Colon (tissue), 2 donors: Measurements from ENCODE around the gene SDK2.

Experiments used
- FAIRE-seq: peaks from 2 replicates; lab custom pipeline; 2012; peaks lifted over from hg19 to GRCh38; lab: Jason Lieb, UNC
- donor health status: control.
- donor health status: control.

Gene SDK2

DNA sequence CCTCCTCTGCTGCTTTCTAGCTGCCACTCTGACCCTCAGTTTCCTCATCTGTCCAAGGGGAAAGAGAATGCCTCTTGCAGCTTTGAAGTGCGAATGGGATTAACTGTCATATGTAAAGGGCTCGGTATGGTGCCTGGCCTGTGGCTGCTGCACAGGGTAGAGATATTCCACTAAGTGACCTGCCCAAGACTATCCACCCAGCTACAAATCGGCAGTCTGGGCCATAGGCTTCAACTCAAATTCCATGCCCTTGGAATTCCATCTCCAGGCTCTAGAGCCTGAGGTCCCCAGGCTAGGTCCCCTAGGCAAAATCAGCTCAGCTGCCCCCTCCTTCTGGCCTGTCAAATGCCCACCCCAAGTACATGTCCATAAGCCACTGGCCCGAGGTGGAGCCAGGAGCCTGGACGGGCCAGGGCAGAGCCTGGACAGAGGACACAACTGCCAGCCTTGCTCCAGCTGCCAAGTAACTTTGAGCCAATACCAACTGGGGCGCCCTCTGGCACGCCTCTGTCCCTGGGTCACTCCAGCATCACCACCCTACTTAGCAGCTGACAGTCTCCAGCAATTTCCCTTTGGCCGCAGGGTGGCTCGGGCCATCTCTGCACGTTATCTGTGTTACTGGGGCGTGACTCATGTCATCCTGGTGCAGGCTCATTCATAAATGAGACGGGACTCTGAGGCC is 57.2 kb downstream of the SDK2 start:
- no peak for FAIRE-seq

- no peak for FAIRE-seq
These were observed 57.9 kb downstream of the SDK2 start for GRCh38 chr17:73586275-73586832.

GRCh38 chr17:73585583-73585982 is 58.7 kb downstream of the SDK2 start:
- no peak for FAIRE-seq

DNA sequence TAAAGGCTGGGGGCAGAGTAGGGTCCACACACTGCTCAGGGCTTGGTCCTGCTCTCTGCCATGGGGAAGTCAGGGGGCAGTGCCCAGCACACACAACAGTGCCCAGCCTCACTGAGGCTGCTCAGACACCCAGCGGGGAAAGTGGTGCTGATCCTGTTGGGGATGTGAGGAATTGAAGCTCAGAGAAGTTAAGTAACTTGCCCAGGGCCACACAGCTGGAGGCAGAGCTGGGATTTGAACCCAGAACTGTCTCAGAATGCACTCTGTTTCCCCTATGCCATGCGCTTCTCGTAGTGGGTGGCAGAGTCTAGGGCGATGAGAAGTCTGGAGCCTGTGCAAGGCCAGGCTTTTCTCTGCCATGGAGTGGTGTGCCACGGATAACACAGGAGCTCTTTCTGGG is 59.3 kb downstream of the SDK2 start:
- no peak for FAIRE-seq

- no peak for FAIRE-seq
These were observed 60.2 kb downstream of the SDK2 start for GRCh38 chr17:73584049-73584448.

- FAIRE-seq, result no peak
These were observed 61.4 kb downstream of the SDK2 start for GRCh38 chr17:73582821-73583220.

DNA sequence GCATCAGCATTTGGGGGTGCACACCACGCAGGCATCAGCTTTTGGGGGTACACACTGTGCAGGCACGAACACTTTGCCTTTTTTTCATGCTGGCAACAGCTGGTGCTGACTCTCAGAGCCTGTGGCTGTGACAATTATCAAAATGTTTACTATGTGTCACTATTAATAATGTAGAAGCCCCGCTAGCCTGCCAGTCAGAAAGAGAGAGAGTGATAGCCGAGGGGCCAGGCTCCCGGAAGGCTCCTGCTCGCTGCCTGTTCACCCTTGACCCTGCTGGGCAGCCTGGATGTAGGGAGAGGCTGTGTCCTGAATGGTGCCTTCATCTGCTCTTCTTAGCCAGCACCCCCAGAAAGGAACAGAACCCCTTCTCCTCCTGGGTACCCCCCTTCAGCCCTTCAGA is 61.9 kb downstream of the SDK2 start:
- no peak for FAIRE-seq

DNA sequence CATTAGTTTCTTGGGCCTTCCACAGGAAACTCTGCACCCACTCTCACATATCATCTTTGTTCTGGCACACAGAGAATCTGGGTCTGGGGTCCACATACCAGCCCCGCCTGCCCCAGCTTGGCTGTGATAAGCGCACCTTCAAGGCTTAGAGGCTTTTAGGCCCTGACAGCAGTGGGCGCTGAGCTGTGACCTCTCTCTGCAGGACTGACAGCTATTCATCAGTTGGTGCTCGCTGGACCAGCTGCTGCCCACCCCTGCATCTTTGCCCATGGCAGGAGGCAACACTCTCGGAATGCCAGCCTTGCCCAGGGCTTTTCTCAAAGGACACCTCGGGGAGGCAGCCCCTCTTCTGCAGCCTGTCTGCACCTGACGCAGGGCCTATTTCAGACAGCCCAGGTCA is 62.9 kb downstream of the SDK2 start:
- no peak for FAIRE-seq

DNA sequence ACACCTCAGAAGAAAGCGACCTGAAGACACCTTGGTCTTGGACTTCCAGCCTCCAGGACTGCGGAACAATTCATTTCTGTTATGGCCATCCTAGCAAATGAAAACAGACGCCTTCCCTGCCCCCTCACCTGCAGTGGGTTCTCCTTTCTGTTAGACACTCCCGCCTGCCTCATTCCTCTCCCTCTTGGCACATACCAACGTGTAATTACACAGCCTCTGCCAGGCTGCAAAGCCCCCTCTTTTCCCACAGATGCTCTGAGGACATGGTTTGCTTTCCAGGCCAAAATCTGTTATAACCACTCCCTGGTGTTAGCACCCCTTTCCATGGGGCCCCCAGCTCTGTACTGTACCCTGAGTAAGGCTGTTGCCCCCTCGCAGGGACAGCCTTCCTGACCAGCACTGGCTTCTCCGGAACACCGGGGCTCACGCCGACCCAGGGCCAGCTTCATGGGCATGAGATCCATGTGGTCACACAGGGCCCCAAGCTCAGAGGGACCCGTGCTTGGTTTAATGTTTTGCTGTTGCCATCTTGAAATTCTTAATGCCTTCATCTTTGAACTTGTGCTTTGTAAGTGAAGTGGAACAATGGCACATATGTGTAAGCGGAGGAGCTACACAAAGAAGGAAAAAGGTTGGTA is 64.1 kb downstream of the SDK2 start:
- FAIRE-seq, result no peak

DNA sequence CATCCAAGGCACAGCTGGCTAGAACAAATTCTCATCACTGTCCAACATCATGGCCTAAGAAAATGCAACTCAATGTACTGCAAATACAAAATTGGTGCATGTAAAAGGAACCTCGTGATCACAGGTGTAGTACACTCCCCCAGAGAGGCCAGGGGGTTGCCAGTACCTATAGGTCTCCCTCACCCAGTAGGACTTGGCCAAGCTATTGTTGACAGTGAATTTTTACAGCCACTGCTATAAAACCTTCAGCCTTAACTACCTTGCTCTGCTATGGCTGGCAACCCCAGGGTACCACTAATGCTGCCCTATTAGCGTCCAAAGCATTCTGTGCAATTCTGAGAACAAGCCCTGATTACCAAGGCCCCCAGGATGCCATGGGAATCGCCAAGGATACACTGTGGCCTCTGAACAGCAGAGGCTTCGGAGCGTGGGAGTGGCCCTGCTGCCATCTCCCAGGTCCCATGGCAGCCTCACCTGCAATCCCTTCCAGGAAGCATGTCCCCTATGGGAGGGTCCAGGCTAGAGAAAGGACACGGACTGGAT is 67.6 kb downstream of the SDK2 start:
- no peak for FAIRE-seq

DNA sequence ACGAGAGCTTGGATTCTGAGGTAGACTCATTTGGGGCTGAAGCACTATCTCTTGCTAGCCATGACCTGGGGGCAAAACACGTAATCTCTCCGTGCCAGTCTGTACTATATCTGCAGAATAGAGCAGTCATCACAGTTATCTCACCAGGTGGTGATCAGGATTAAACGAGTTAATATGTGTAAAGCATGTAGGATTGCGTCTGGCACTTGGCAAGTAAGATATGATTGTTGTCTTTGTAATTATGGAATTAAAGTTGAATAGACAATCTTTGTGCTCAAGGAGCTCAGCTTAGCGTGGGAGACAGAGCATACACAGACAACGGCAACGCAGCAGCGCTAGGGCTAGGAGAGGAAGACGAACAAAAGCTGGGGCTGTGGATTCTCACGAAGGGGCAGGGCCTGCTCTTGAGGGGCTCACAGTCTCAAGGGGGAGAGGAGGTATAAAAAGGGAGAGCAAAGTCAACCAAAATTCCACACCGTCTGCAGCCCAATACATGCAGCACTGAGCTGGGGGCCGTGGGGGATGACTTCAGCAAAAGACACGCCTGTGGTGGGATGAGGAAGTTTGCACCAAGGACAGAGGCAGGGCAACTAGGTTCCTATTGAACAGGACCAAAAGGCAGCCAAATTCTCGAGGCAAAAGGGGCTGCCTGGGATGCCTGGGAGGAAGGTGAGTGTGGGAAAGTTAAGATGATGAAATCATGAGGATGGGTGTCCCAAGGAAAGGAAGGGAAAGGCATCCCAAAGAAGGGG is 68.6 kb downstream of the SDK2 start:
- FAIRE-seq, result no peak

- FAIRE-seq, result no peak
These were observed 72.6 kb downstream of the SDK2 start for GRCh38 chr17:73571511-73572130.

GRCh38 chr17:73569762-73570319 is 74.4 kb downstream of the SDK2 start:
- no peak for FAIRE-seq

- no peak for FAIRE-seq
These were observed 75.3 kb downstream of the SDK2 start for GRCh38 chr17:73568934-73569333.

DNA sequence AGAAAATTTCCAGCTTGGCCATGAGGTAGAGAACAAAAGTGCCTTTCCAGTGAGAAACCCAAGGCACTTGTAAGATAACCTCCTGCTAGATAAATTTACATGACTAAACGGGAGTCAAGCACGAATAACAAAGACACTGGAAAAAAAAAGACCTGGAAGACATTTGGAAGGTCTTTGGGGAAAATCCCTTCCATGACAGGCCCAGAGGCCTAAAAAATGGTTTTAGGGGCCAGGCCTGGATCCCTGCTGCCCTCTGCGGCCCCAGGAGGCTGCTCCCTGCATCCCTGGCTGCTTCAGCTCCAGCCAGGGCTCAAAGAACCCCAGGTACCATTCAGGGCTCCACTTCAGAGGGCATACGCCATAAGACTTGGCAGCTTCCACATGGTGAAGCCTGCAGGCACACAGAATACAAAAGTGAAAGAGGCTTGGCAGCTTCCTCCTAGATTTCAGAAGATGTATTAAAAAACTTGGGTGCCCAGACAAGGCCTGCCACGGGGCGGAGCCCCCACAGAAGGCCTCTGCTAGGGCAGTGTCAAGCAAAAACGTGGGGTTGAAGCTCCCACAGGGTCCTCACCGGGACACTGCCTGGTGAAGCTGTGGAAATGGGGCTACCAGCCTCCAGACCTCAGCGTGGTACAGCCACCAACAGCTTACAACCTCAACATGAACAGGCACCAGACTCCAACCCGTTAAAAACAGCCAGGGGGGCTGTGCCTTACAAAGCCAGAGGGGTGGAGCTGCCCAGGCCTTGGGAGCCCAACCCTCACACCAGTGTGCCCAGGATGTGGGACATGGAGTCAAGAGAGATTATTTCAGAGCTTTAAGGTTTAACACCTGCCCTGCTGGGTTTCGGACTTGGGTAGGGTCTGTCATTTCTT is 77.1 kb downstream of the SDK2 start:
- FAIRE-seq, result no peak

DNA sequence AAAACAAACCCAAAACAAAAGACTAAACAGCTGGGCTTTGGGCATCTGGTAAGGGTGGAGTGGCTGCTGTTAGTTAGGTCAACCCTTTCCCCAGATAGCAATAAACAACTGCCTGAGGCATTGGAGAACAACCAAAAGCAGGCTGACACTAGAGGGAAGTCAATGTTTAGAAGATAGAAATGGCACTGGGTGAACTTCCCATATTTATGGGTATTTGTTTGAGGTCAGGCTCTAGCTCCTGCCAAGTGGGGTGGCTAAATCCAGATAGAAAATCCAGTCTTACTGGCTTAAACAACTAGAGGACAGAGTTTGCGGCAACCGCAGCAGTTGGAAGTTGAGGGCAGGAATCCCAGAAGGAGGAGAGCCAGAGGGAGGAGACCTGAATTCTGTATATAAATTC is 79.4 kb downstream of the SDK2 start:
- no peak for FAIRE-seq

DNA sequence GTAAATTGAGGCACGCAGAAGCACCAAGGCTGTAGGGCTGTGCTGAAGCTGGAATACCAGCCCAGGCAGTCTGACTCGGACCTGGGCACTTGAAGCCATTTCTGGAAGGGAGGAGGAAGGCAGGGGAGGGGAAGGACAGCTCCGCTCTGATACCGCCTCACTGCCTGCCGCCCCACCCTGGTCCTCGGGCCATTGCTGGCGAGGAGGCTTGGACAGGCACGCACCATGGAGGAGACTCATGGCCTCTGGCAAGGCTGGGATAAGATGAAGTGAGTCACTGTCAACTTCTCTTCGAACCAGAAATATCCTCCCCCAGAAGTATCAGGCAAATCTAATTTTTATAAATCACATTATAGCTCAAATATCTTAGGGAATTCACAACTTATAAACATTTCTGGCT is 81.3 kb downstream of the SDK2 start:
- no peak for FAIRE-seq

- no peak for FAIRE-seq
These were observed 83.1 kb downstream of the SDK2 start for GRCh38 chr17:73561111-73561510.

DNA sequence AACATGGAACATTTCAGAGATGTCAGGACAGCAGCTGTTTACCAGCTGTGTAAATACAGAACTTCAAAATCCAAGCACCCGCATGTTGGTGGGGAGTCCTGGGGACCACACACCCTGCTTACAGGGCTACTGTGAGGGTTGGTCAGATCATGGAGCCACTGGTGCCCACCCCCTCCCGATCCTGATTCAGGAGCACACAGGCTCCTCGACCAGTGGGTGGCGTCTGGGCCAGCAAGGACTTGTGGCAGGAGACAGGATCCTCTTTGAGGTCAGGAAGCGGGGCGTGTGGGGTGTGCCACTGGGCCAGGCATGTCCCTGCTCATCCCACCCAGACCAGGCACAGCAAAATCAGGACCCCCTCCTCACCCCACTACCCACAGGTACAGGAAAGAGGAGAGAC is 83.6 kb downstream of the SDK2 start:
- FAIRE-seq, result no peak

- no peak for FAIRE-seq
These were observed 84.7 kb downstream of the SDK2 start for GRCh38 chr17:73559532-73559931.
